ENCODE measurements around the gene LIN7A.
"Not testable (repeated sequence)": the region's sequence is repeated elsewhere in the genome, so short reads cannot be mapped to it uniquely, and the experiment has no call there.

LIN7A gene

GRCh38 chr12:80920006-80920405, 17.7 kb downstream of the LIN7A start:
- DNase-seq (ENCODE audit: low read depth, low spot score): no peak

- DNase-seq (ENCODE audit: low read depth, low spot score): no peak
These were observed 20.1 kb downstream of the LIN7A start for GRCh38 chr12:80917651-80918050.

- no peak for DNase-seq (ENCODE audit: low read depth, low spot score)
These were observed 24.6 kb downstream of the LIN7A start for GRCh38 chr12:80912901-80913770.

- no peak for DNase-seq (ENCODE audit: low read depth, low spot score)
These were observed 28.4 kb downstream of the LIN7A start for GRCh38 chr12:80909370-80909769.

- DNase-seq (ENCODE audit: low read depth, low spot score): no peak
These were observed 35.0 kb downstream of the LIN7A start for GRCh38 chr12:80902711-80903110.

GRCh38 chr12:80901661-80902060, 36.1 kb downstream of the LIN7A start:
- DNase-seq (ENCODE audit: low read depth, low spot score): no peak

- DNase-seq (ENCODE audit: low read depth, low spot score): no peak
These were observed 42.5 kb downstream of the LIN7A start for GRCh38 chr12:80895240-80895639.

GRCh38 chr12:80894179-80894578, 43.6 kb downstream of the LIN7A start:
- no peak for DNase-seq (ENCODE audit: low read depth, low spot score)

- no peak for DNase-seq (ENCODE audit: low read depth, low spot score)
These were observed 44.9 kb downstream of the LIN7A start for GRCh38 chr12:80892597-80893445.

GRCh38 chr12:80884651-80885050, 53.1 kb downstream of the LIN7A start:
- DNase-seq (ENCODE audit: low read depth, low spot score): no peak

GRCh38 chr12:80881106-80881505, 56.6 kb downstream of the LIN7A start:
- DNase-seq (ENCODE audit: low read depth, low spot score): no peak

- not testable (repeated sequence) for DNase-seq (ENCODE audit: low read depth, low spot score)
These were observed 59.3 kb downstream of the LIN7A start for GRCh38 chr12:80878452-80878851.

- DNase-seq (ENCODE audit: low read depth, low spot score): no peak
These were observed 59.9 kb downstream of the LIN7A start for GRCh38 chr12:80877721-80878265.

- no peak for DNase-seq (ENCODE audit: low read depth, low spot score)
These were observed 65.7 kb downstream of the LIN7A start for GRCh38 chr12:80872053-80872452.

GRCh38 chr12:80869264-80869663, 68.5 kb downstream of the LIN7A start:
- no peak for DNase-seq (ENCODE audit: low read depth, low spot score)

- no peak for DNase-seq (ENCODE audit: low read depth, low spot score)
These were observed 69.2 kb downstream of the LIN7A start for GRCh38 chr12:80868576-80868975.

- DNase-seq (ENCODE audit: low read depth, low spot score): no peak
These were observed 69.8 kb downstream of the LIN7A start for GRCh38 chr12:80867941-80868340.

GRCh38 chr12:80864046-80864735, 73.5 kb downstream of the LIN7A start:
- DNase-seq (ENCODE audit: low read depth, low spot score): no peak

- no peak for DNase-seq (ENCODE audit: low read depth, low spot score)
These were observed 75.2 kb downstream of the LIN7A start for GRCh38 chr12:80862531-80862930.

GRCh38 chr12:80861641-80862378, 75.9 kb downstream of the LIN7A start:
- DNase-seq (ENCODE audit: low read depth, low spot score): no peak

- no peak for DNase-seq (ENCODE audit: low read depth, low spot score)
These were observed 76.8 kb downstream of the LIN7A start for GRCh38 chr12:80860928-80861327.

Data from iPS DF 19.7 (cell line).